HCT116 (cell line): ENCODE results near the gene CAP2. TPM values are rescaled to one million over a fixed set of nuclear protein-coding genes. Genes with fewer than 3 reads are reported as not detected.

Experiments used
- ATAC-seq: fragments of 200-7000 bp; cut with Tn5 transposase; 2 replicates; pipeline ENCODE4 v1.9.1; 2020; ENCODE audit warnings: mild to moderate bottlenecking, moderate library complexity
- BruUV-seq: library from RNA; stranded (reverse); fragments of 400-500 nt; replicated peaks from 2 replicates; lab custom pipeline; 2021; lab: Mats Ljungman, UMichigan
- CTCF ChIA-PET: fragments of 300-600 bp; sonication (Branson Sonifier 250); formaldehyde crosslinking; loops from one replicate; lab custom pipeline; 2021; ENCODE audit warnings: antibody characterized with exemption; lab: Charles Lee
- POLR2A ChIA-PET: fragments of 300-600, 350-600 bp; sonication (Branson Sonifier 250); formaldehyde crosslinking; loops from one replicate; lab custom pipeline; 2021; ENCODE audit warnings: antibody characterized with exemption; lab: Charles Lee
- RAD21 ChIA-PET, 2 experiments: fragments of 300-600 bp; sonication (Branson Sonifier 250); formaldehyde crosslinking; loops; one replicate each; lab custom pipeline; 2023; ENCODE audit warnings: low total read pairs in 2 of 2; ENCODE audit not compliant: uncharacterized antibody in 2 of 2, unreplicated experiment in 2 of 2, low non-redundant PET in 1 of 2; lab: Charles Lee
- DNase-seq: peaks from one replicate; pipeline ENCODE4 v3.0.0-alpha.2; 2010; ENCODE audit warnings: low read depth, low spot score
- H2AFZ ChIP-seq: fragments of 200-600 bp; shearing (Covaris generic), sonication (generic); 2 replicates; pipeline ENCODE4 v1.6.1; 2017; ENCODE audit warnings: low read depth, mixed run types, mixed read lengths, antibody characterized with exemption, low read length; ENCODE audit not compliant: poor library complexity, severe bottlenecking
- H3K27ac ChIP-seq: 2 replicates; pipeline ENCODE4 v1.5.1; 2012; ENCODE audit warnings: low read depth, low read length
- H3K27me3 ChIP-seq: fragments of 200-600 bp; sonication (generic); 2 replicates; pipeline ENCODE4 v1.6.1; 2016; ENCODE audit warnings: mixed run types, low read length, mixed read lengths; ENCODE audit not compliant: insufficient read depth
- H3K36me3 ChIP-seq, 2 experiments: fragments of 200-500 bp in 1 of 2; fragments of 200-600 bp in 1 of 2; sonication (Bioruptor generic) in 1 of 2; sonication (generic) in 1 of 2; 2 replicates each; pipeline versions ENCODE4 v1.5.1 to v1.6.1; 2014 to 2016; ENCODE audit warnings: low read length in 2 of 2, inconsistent platforms in 1 of 2, mixed read lengths in 1 of 2, mixed run types in 1 of 2; ENCODE audit not compliant: insufficient read depth in 2 of 2, control insufficient read depth in 1 of 2
- H3K4me1 ChIP-seq, 2 experiments: fragments of 200-600 bp in 1 of 2; sonication (generic) in 1 of 2; 2 replicates each; pipeline versions ENCODE4 v1.5.1 to v1.6.1; 2012 to 2017; ENCODE audit warnings: low read length in 2 of 2, inconsistent platforms in 1 of 2, mild to moderate bottlenecking in 1 of 2, mixed read lengths in 1 of 2, mixed run types in 1 of 2, moderate library complexity in 1 of 2; ENCODE audit not compliant: insufficient read depth in 2 of 2, control insufficient read depth in 1 of 2
- H3K4me2 ChIP-seq: fragments of 200-600 bp; sonication (generic); 2 replicates; pipeline ENCODE4 v1.6.1; 2017; ENCODE audit warnings: mixed run types, low read length, mixed read lengths
- H3K4me3 ChIP-seq, 2 experiments: fragments of 200-600 bp in 1 of 2; sonication (generic) in 1 of 2; replicated peaks in 1 of 2; 2 replicates each; pipeline ENCODE4 v1.5.1; 2011 to 2016; ENCODE audit warnings: low read length in 2 of 2, control low read depth in 1 of 2, low read depth in 1 of 2, mild to moderate bottlenecking in 1 of 2, mixed read lengths in 1 of 2, mixed run types in 1 of 2
- H3K79me2 ChIP-seq: fragments of 200-600 bp; sonication (generic); 2 replicates; pipeline ENCODE4 v1.6.1; 2017; ENCODE audit warnings: mild to moderate bottlenecking, mixed run types, low read length, moderate library complexity, mixed read lengths; ENCODE audit not compliant: insufficient read depth
- H3K9ac ChIP-seq: fragments of 200-600 bp; sonication (generic); 2 replicates; pipeline ENCODE4 v1.6.1; 2016; ENCODE audit warnings: low read length, mixed read lengths
- H3K9me2 ChIP-seq: fragments of 200-600 bp; sonication (generic), shearing (Covaris generic); 2 replicates; pipeline ENCODE4 v1.6.1; 2017; ENCODE audit warnings: mixed run types, mild to moderate bottlenecking, moderate library complexity; ENCODE audit not compliant: insufficient read depth
- H3K9me3 ChIP-seq, 2 experiments: fragments of 200-500 bp in 1 of 2; fragments of 200-600 bp in 1 of 2; sonication (Bioruptor generic) in 1 of 2; sonication (generic) in 1 of 2; 2 replicates each; pipeline ENCODE4 v1.6.1; 2014 to 2017; ENCODE audit warnings: low read length in 2 of 2, mixed read lengths in 2 of 2, inconsistent platforms in 1 of 2, low read depth in 1 of 2, mild to moderate bottlenecking in 1 of 2, mixed run types in 1 of 2, moderate library complexity in 1 of 2; ENCODE audit not compliant: control insufficient read depth in 1 of 2, insufficient read depth in 1 of 2
- H4K20me1 ChIP-seq: fragments of 200-600 bp; sonication (generic), shearing (Covaris generic); 2 replicates; pipeline ENCODE4 v1.6.1; 2017; ENCODE audit warnings: mixed run types, mild to moderate bottlenecking, moderate library complexity; ENCODE audit not compliant: insufficient read depth
- ATF3 ChIP-seq: IDR thresholded peaks from 2 replicates; pipeline ENCODE4 v1.6.1; 2012
- ELF1 ChIP-seq: IDR thresholded peaks from 2 replicates; pipeline ENCODE4 v1.6.1; 2012; ENCODE audit warnings: low read depth, borderline replicate concordance
- POLR2A ChIP-seq: IDR thresholded peaks from 2 replicates; pipeline ENCODE4 v1.7.0; 2011; ENCODE audit warnings: borderline replicate concordance; ENCODE audit not compliant: insufficient read depth, insufficient read length; ENCODE audit errors: extremely low read depth
- POLR2AphosphoS5 ChIP-seq: IDR thresholded peaks from 2 replicates; pipeline ENCODE4 v1.6.1; 2011; ENCODE audit warnings: mild to moderate bottlenecking, low read depth, low read length, moderate library complexity
- RAD21 ChIP-seq: IDR thresholded peaks from 2 replicates; pipeline ENCODE4 v1.6.1; 2012; ENCODE audit warnings: low read depth, mild to moderate bottlenecking
- SIN3A ChIP-seq: IDR thresholded peaks from 2 replicates; pipeline ENCODE4 v1.6.1; 2012; ENCODE audit warnings: low read depth
- intact Hi-C: fragments of 100-400 bp; cut with micrococcal nuclease; formaldehyde crosslinking; loops from 2 replicates; pipeline ENCODE4 v1.10.0; 2022
- total RNA-seq: library from RNA; stranded (reverse); gene quantifications from one replicate; pipeline ENCODE4 v1.2.1, GENCODE V29; 2021; ENCODE audit not compliant: unreplicated experiment

The CAP2 gene
- total RNA-seq, 1 experiment from 2014 or later = 3.8 TPM

- DNase-seq (no peak), ATAC-seq (no peak)
- no TSS peak for BruUV-seq
- ChIA-PET POLR2A (no interaction called here), RAD21 (no interaction called here), CTCF (interaction anchor here (0.8 to 1.7 kb wide), 2 partner anchors 17 to 99 kb away, joined by 3 read pairs; no protein-coding TSS in a partner anchor)
- Histone ChIP-seq H3K9me2 (no peaks in the 10 kb centered on the region), H3K9ac (no peak overlapping the region), H3K79me2 (0 out of 2 replicates have a peak, but pooled peaks cover 9% of the 10 kb centered on the region), H3K4me1 (peaks cover 3 to 26% of the 10 kb centered on the region in 2 experiments; a peak in 2 of 4 replicates), H3K36me3 (peaks cover 0 to 6% of the 10 kb centered on the region in 2 experiments; a peak in 2 of 4 replicates), H3K9me3 (no peaks in the 10 kb centered on the region), H3K4me3 (no peak overlapping the region), H3K27ac (no peak overlapping the region), H4K20me1 (no peaks in the 10 kb centered on the region), H3K27me3 (no peaks in the 10 kb centered on the region), H2AFZ (no peak overlapping the region), H3K4me2 (peak overlapping the region; percentile 91; the same call in 1 of the 2 replicates)
- no peak for TF ChIP-seq ATF3
- TF ChIP-seq ELF1 = no peak
- intact Hi-C loops = no loop called here
Observed at GRCh38 chr6:17602888-17603287, 209.5 kb downstream of the CAP2 start.

- Histone ChIP-seq H3K9me2 (no peaks in the 10 kb centered on the region), H3K4me2 (no peak overlapping the region), H3K4me1 (peaks cover 3 to 14% of the 10 kb centered on the region in 2 experiments; a peak in 2 of 4 replicates), H3K4me3 (no peak overlapping the region), H3K27me3 (no peaks in the 10 kb centered on the region), H3K9ac (no peak overlapping the region), H3K9me3 (no peaks in the 10 kb centered on the region), H3K79me2 (0 out of 2 replicates have a peak, but pooled peaks cover 1% of the 10 kb centered on the region), H3K36me3 (peaks cover 0 to 6% of the 10 kb centered on the region in 2 experiments; a peak in 2 of 4 replicates), H3K27ac (no peak overlapping the region), H4K20me1 (no peaks in the 10 kb centered on the region), H2AFZ (no peak overlapping the region)
- no TSS peak for BruUV-seq
- POLR2A ChIA-PET = no interaction called here
- ATAC-seq (no peak), DNase-seq (no peak)
- RAD21 ChIA-PET = no interaction called here
- intact Hi-C loops = no loop called here
- TF ChIP-seq SIN3A (no peak), POLR2AphosphoS5 (no peak), RAD21 (no peak), POLR2A (no peak)
- CTCF ChIA-PET = no interaction called here
Observed at GRCh38 chr6:17606606-17607005, 213.2 kb downstream of the CAP2 start.

Other genes with a start within 250 kb of the CAP2 start
- gene RBM24, start 112.2 kb upstream of the CAP2 start, total RNA-seq = 3.3 TPM
- gene FAM8A1, start 206.7 kb downstream of the CAP2 start, total RNA-seq = 13.4 TPM